ENCODE data around the gene ZNF165.

Gene ZNF165

DNA sequence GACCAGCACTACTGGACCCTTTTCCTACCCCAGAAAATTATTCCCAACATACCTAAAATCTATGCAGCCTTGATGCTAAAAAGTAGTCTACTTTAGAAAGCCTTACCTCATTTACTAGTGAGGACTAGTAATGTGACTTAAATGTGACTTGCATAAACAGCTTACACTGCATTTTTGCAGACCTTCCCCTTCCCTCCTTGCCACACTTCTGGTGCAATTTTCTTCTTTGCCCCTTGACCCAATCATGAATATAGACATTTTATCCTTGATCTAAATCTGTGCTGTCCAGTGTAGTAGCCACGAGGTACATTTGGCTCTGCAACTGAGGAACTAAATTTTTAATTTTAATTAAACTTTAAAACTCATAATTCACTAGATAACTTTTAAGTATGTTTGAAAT lies 54.3 kb downstream of the ZNF165 start:
- no peak for DNase-seq (ENCODE audit: low spot score)
- Histone ChIP-seq H3K18ac (ENCODE audit: low read length) (no peak overlapping the region), H3K27me3 (ENCODE audit: control insufficient read depth in 3 of 3, insufficient read depth in 3 of 3, low read depth in 1 of 3, low read length in 3 of 3) (no peaks in the 10 kb centered on the region), H3K4me1 (ENCODE audit: control insufficient read depth in 2 of 2, insufficient read depth in 1 of 2, low read depth in 1 of 2, low read length in 2 of 2) (peaks cover 6 to 11% of the 10 kb centered on the region in 2 donors), H4K8ac (ENCODE audit: low read depth, low read length) (no peak overlapping the region), H3K4ac (ENCODE audit: low read length) (no peak overlapping the region), H2AK5ac (ENCODE audit: low read depth, low read length) (no peak overlapping the region), H3K27ac (replicated peaks; ENCODE audit: low read length) (no peak overlapping the region), H3K9me3 (replicated peaks in 1 of 2; ENCODE audit: control insufficient read depth in 2 of 2, insufficient read depth in 1 of 2, low read depth in 1 of 2, low read length in 2 of 2) (no peaks in the 10 kb centered on the region), H2BK120ac (ENCODE audit: low read depth, low read length) (no peak overlapping the region), H3K23ac (ENCODE audit: low read depth, low read length, poor library complexity) (no peak overlapping the region), H3K36me3 (replicated peaks in 1 of 2; ENCODE audit: control insufficient read depth in 2 of 2, insufficient read depth in 2 of 2, low read length in 2 of 2) (peaks cover 4 to 56% of the 10 kb centered on the region in 2 donors), H3K4me2 (ENCODE audit: insufficient read depth, low read length, poor library complexity, severe bottlenecking) (no peak overlapping the region), H2BK12ac (ENCODE audit: low read length) (no peak overlapping the region), H2BK15ac (ENCODE audit: low read length) (no peak overlapping the region), H2AFZ (ENCODE audit: low read length) (no peak overlapping the region), H3K14ac (ENCODE audit: low read length) (no peak overlapping the region), H3K9ac (ENCODE audit: low read depth, low read length, poor library complexity) (no peak overlapping the region), H3K79me1 (ENCODE audit: low read depth, low read length) (peaks cover 3% of the 10 kb centered on the region), H3K4me3 (ENCODE audit: low read length in 2 of 2) (no peak overlapping the region), H4K91ac (ENCODE audit: low read depth, low read length, poor library complexity) (no peak overlapping the region), H2BK5ac (ENCODE audit: low read length) (no peak overlapping the region)
- no CpG with 5 or more reads among the region's 1 CpG for WGBS, 2 donors (ENCODE audit: extremely low coverage in 2 of 2, insufficient read length in 2 of 2, insufficient replicate concordance in 1 of 2)

- no peak for DNase-seq (ENCODE audit: low spot score)
- Histone ChIP-seq H3K9ac (ENCODE audit: low read depth, low read length, poor library complexity) (no peak overlapping the region), H3K18ac (ENCODE audit: low read length) (no peak overlapping the region), H3K9me3 (replicated peaks in 1 of 2; ENCODE audit: control insufficient read depth in 2 of 2, insufficient read depth in 1 of 2, low read depth in 1 of 2, low read length in 2 of 2) (no peaks in the 10 kb centered on the region), H3K4me3 (ENCODE audit: low read length in 2 of 2) (peak overlapping the region in 1 of 2 donors; percentile 61), H3K27ac (replicated peaks; ENCODE audit: low read length) (no peak overlapping the region), H4K8ac (ENCODE audit: low read depth, low read length) (no peak overlapping the region), H4K91ac (ENCODE audit: low read depth, low read length, poor library complexity) (no peak overlapping the region), H2AFZ (ENCODE audit: low read length) (no peak overlapping the region), H2BK12ac (ENCODE audit: low read length) (no peak overlapping the region), H3K36me3 (replicated peaks in 1 of 2; ENCODE audit: control insufficient read depth in 2 of 2, insufficient read depth in 2 of 2, low read length in 2 of 2) (peaks cover 2 to 49% of the 10 kb centered on the region in 2 donors), H3K4me2 (ENCODE audit: insufficient read depth, low read length, poor library complexity, severe bottlenecking) (no peak overlapping the region), H3K4ac (ENCODE audit: low read length) (no peak overlapping the region), H3K23ac (ENCODE audit: low read depth, low read length, poor library complexity) (no peak overlapping the region), H2BK15ac (ENCODE audit: low read length) (no peak overlapping the region), H3K14ac (ENCODE audit: low read length) (no peak overlapping the region), H2AK5ac (ENCODE audit: low read depth, low read length) (no peak overlapping the region), H3K4me1 (ENCODE audit: control insufficient read depth in 2 of 2, insufficient read depth in 1 of 2, low read depth in 1 of 2, low read length in 2 of 2) (peaks cover 6 to 11% of the 10 kb centered on the region in 2 donors), H2BK5ac (ENCODE audit: low read length) (no peak overlapping the region), H2BK120ac (ENCODE audit: low read depth, low read length) (no peak overlapping the region), H3K27me3 (ENCODE audit: control insufficient read depth in 3 of 3, insufficient read depth in 3 of 3, low read depth in 1 of 3, low read length in 3 of 3) (no peaks in the 10 kb centered on the region), H3K79me1 (ENCODE audit: low read depth, low read length) (peaks cover 3% of the 10 kb centered on the region)
- WGBS, 2 donors (ENCODE audit: extremely low coverage in 2 of 2, insufficient read length in 2 of 2, insufficient replicate concordance in 1 of 2): no CpG with 5 or more reads among the region's 3 CpGs
These were observed 55.0 kb downstream of the ZNF165 start for GRCh38 chr6:28135393-28135792.

GRCh38 chr6:28136585-28137504 lies 56.5 kb downstream of the ZNF165 start:
- peak; percentile 89 for DNase-seq (ENCODE audit: low spot score)
- Histone ChIP-seq H4K91ac (ENCODE audit: low read depth, low read length, poor library complexity) (no peak overlapping the region), H2AFZ (ENCODE audit: low read length) (peak overlapping the region; percentile 93), H3K27me3 (ENCODE audit: control insufficient read depth in 3 of 3, insufficient read depth in 3 of 3, low read depth in 1 of 3, low read length in 3 of 3) (no peaks in the 10 kb centered on the region), H3K27ac (replicated peaks; ENCODE audit: low read length) (peak overlapping the region; percentile 90), H3K23ac (ENCODE audit: low read depth, low read length, poor library complexity) (peak overlapping the region; percentile 48), H3K9ac (ENCODE audit: low read depth, low read length, poor library complexity) (peak overlapping the region; percentile 83), H3K4ac (ENCODE audit: low read length) (no peak overlapping the region), H2BK15ac (ENCODE audit: low read length) (peak overlapping the region; percentile 83), H2AK5ac (ENCODE audit: low read depth, low read length) (no peak overlapping the region), H3K4me2 (ENCODE audit: insufficient read depth, low read length, poor library complexity, severe bottlenecking) (peak overlapping the region; percentile 70), H3K18ac (ENCODE audit: low read length) (peak overlapping the region; percentile 94), H2BK120ac (ENCODE audit: low read depth, low read length) (no peak overlapping the region), H3K79me1 (ENCODE audit: low read depth, low read length) (peaks cover 3% of the 10 kb centered on the region), H3K4me3 (ENCODE audit: low read length in 2 of 2) (peak overlapping the region; percentile 61 to 79), H3K14ac (ENCODE audit: low read length) (no peak overlapping the region), H3K4me1 (ENCODE audit: control insufficient read depth in 2 of 2, insufficient read depth in 1 of 2, low read depth in 1 of 2, low read length in 2 of 2) (peaks cover 6 to 13% of the 10 kb centered on the region in 2 donors), H3K9me3 (replicated peaks in 1 of 2; ENCODE audit: control insufficient read depth in 2 of 2, insufficient read depth in 1 of 2, low read depth in 1 of 2, low read length in 2 of 2) (no peaks in the 10 kb centered on the region), H2BK12ac (ENCODE audit: low read length) (no peak overlapping the region), H2BK5ac (ENCODE audit: low read length) (peak overlapping the region; percentile 98), H4K8ac (ENCODE audit: low read depth, low read length) (peak overlapping the region; percentile 54), H3K36me3 (replicated peaks in 1 of 2; ENCODE audit: control insufficient read depth in 2 of 2, insufficient read depth in 2 of 2, low read length in 2 of 2) (peaks cover 2 to 35% of the 10 kb centered on the region in 2 donors)
- WGBS, 2 donors (ENCODE audit: extremely low coverage in 2 of 2, insufficient read length in 2 of 2, insufficient replicate concordance in 1 of 2): no CpG with 5 or more reads among the region's 58 CpGs

DNA sequence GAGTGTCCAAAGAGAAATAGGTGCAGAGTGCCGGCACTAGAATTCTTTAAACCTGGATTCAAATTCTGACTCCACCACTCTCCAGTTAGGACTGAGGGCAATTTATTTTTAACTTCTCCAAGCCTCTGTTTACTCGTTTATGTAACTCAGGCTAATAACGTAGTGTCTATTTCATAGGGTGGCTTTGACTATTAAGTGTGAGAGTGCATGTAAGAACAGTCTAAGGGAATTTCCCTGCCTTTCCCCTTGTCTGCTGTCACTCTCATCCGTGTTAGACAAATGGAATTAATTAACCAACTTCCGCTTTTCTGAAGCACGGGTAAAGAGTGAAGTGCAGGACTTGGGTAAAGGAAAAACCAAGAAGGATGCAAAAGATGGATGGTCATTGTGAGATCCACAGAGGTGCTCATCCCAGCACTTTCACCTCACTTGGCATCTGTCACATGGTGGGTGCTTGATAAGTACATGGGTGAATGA lies 57.2 kb downstream of the ZNF165 start:
- H4K91ac ChIP-seq (ENCODE audit: low read depth, low read length, poor library complexity): no peak overlapping the region
- peak overlapping the region; percentile 70 for H3K4me2 ChIP-seq (ENCODE audit: insufficient read depth, low read length, poor library complexity, severe bottlenecking)
- no peak overlapping the region for H3K14ac ChIP-seq (ENCODE audit: low read length)
- H3K9me3 ChIP-seq (replicated peaks in 1 of 2; ENCODE audit: control insufficient read depth in 2 of 2, insufficient read depth in 1 of 2, low read depth in 1 of 2, low read length in 2 of 2): no peaks in the 10 kb centered on the region
- H3K9ac ChIP-seq (ENCODE audit: low read depth, low read length, poor library complexity): peak overlapping the region; percentile 83
- peaks cover 2 to 28% of the 10 kb centered on the region in 2 donors for H3K36me3 ChIP-seq (replicated peaks in 1 of 2; ENCODE audit: control insufficient read depth in 2 of 2, insufficient read depth in 2 of 2, low read length in 2 of 2)
- no peaks in the 10 kb centered on the region for H3K27me3 ChIP-seq (ENCODE audit: control insufficient read depth in 3 of 3, insufficient read depth in 3 of 3, low read depth in 1 of 3, low read length in 3 of 3)
- no peak overlapping the region for H2BK5ac ChIP-seq (ENCODE audit: low read length)
- no peak overlapping the region for H2BK12ac ChIP-seq (ENCODE audit: low read length)
- no peak overlapping the region for H3K4ac ChIP-seq (ENCODE audit: low read length)
- peaks cover 6 to 13% of the 10 kb centered on the region in 2 donors for H3K4me1 ChIP-seq (ENCODE audit: control insufficient read depth in 2 of 2, insufficient read depth in 1 of 2, low read depth in 1 of 2, low read length in 2 of 2)
- H3K27ac ChIP-seq (replicated peaks; ENCODE audit: low read length): no peak overlapping the region
- no peak overlapping the region for H2BK15ac ChIP-seq (ENCODE audit: low read length)
- no peak overlapping the region for H2BK120ac ChIP-seq (ENCODE audit: low read depth, low read length)
- H3K79me1 ChIP-seq (ENCODE audit: low read depth, low read length): peaks cover under 1% of the 10 kb centered on the region
- no peak overlapping the region for H3K23ac ChIP-seq (ENCODE audit: low read depth, low read length, poor library complexity)
- no peak overlapping the region for H2AK5ac ChIP-seq (ENCODE audit: low read depth, low read length)
- peak overlapping the region; percentile 93 for H2AFZ ChIP-seq (ENCODE audit: low read length)
- H4K8ac ChIP-seq (ENCODE audit: low read depth, low read length): no peak overlapping the region
- H3K4me3 ChIP-seq (ENCODE audit: low read length in 2 of 2): peak overlapping the region; percentile 61 to 79
- no CpG with 5 or more reads among the region's 6 CpGs for WGBS, 2 donors (ENCODE audit: extremely low coverage in 2 of 2, insufficient read length in 2 of 2, insufficient replicate concordance in 1 of 2)
- H3K18ac ChIP-seq (ENCODE audit: low read length): no peak overlapping the region
- DNase-seq (ENCODE audit: low spot score): no peak
